Measurements from ENCODE around the gene GRAMD1B. TPM values are rescaled to one million over a fixed set of nuclear protein-coding genes. Genes with fewer than 3 reads are reported as not detected.

Gene GRAMD1B
- polyA plus RNA-seq, 3 donors, result 3.2 to 13.9 (median 3.3) TPM

DNA sequence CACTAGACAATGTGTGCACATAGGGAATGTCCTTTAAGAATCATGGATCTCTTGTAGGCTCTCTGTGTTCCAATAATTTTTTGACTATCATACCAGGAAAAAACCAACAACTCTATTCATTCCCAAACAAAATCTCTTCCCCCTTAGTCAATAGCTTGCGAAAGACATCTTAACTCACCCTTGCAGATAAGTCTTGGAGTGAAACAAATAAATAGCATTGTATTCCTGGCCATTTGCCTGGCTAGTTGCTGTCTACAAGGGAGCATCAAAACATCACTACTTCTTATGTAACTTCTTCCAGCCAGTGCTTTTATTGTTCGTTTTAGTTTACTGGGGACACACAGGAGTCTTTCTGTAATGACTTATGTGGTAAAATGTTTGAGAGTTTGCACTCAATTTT lies 194.9 kb downstream of the GRAMD1B start:
- Mint-ChIP-seq H3K27me3 (ENCODE audit: low read depth in 3 of 3) (peaks cover 0 to 3% (median under 1%) of the 10 kb centered on the region in 3 donors), H3K4me3 (no peak overlapping the region), H3K36me3 (peaks cover 59 to 61% of the 10 kb centered on the region in 2 donors), H3K27ac (no peak overlapping the region), H3K4me1 (no peaks in the 10 kb centered on the region), H3K9me3 (no peaks in the 10 kb centered on the region)
- intact Hi-C loops (cut with micrococcal nuclease), result no loop called here
- Histone ChIP-seq H3K27ac (ENCODE audit: low read depth in 1 of 2, low read length in 2 of 2) (no peak overlapping the region), H3K9ac (ENCODE audit: insufficient read depth, low read length, poor library complexity, severe bottlenecking) (no peak overlapping the region), H3K27me3 (ENCODE audit: control insufficient read depth in 2 of 2, insufficient read depth in 2 of 2, low read length in 2 of 2) (no peaks in the 10 kb centered on the region), H3K4me2 (replicated peaks; ENCODE audit: extremely low read depth, low read length, poor library complexity, severe bottlenecking) (no peak overlapping the region), H3K9me3 (replicated peaks in 1 of 2; ENCODE audit: control insufficient read depth in 1 of 2, insufficient read depth in 1 of 2, low read length in 2 of 2) (no peaks in the 10 kb centered on the region), H3K4me3 (replicated peaks in 1 of 3; ENCODE audit: low read depth in 2 of 3, low read length in 3 of 3) (no peak overlapping the region), H3K4me1 (ENCODE audit: control insufficient read depth in 1 of 2, insufficient read depth in 2 of 2, low read length in 2 of 2) (no peaks in the 10 kb centered on the region), H3K79me2 (ENCODE audit: insufficient read depth, low read length) (no peaks in the 10 kb centered on the region), H3K36me3 (replicated peaks in 1 of 2; ENCODE audit: control insufficient read depth in 1 of 2, insufficient read depth in 2 of 2, low read length in 2 of 2) (peaks cover 22 to 73% of the 10 kb centered on the region in 2 donors), H4K20me1 (ENCODE audit: insufficient read depth, low read length) (no peaks in the 10 kb centered on the region), H2AFZ (ENCODE audit: insufficient read depth, low read depth, low read length, poor library complexity, severe bottlenecking) (no peak overlapping the region)
- no peak for DNase-seq
- TF ChIP-seq, protein P1, sequence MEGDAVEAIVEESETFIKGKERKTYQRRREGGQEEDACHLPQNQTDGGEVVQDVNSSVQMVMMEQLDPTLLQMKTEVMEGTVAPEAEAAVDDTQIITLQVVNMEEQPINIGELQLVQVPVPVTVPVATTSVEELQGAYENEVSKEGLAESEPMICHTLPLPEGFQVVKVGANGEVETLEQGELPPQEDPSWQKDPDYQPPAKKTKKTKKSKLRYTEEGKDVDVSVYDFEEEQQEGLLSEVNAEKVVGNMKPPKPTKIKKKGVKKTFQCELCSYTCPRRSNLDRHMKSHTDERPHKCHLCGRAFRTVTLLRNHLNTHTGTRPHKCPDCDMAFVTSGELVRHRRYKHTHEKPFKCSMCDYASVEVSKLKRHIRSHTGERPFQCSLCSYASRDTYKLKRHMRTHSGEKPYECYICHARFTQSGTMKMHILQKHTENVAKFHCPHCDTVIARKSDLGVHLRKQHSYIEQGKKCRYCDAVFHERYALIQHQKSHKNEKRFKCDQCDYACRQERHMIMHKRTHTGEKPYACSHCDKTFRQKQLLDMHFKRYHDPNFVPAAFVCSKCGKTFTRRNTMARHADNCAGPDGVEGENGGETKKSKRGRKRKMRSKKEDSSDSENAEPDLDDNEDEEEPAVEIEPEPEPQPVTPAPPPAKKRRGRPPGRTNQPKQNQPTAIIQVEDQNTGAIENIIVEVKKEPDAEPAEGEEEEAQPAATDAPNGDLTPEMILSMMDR (IDR thresholded peaks at IDR 0.05), result no peak
- WGBS (ENCODE audit: insufficient coverage), result no CpG with 5 or more reads among the region's 2 CpGs

DNA sequence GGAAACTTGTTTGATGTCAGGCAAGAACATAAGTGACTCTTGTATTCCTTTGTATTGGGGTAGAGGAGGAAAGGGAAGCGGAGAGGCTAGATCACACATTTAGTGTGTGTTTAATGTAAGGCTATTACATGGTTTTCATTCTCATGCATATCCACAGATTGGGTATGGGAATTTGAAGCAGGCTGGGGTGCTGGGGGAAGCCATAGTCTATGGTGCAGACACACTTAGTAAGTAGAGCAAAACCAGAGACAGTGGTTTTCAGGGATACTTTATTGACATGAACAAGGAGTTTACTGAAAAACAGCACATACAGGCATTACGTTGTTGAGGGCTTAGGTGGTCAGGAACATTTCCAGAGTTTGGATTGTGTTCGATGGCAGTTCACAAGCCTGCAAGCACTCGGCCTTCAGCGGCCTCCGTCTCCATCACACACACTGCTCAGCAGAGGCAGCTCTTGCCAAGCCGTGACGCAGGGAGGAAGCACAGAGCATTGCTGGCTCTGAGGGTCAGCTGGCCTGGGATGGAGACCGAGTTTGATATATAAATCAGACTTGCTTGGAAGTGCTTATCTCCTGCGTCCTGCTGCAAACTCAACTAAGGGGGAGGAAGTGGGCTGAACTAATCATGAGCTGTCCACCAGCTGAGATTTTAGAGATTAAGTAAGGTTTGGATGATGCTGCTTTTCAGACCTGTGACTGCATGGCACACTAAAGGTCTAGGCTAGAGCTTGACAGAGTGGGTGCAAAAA lies 199.0 kb downstream of the GRAMD1B start:
- H3K4me1 ChIP-seq (ENCODE audit: control insufficient read depth in 1 of 2, insufficient read depth in 2 of 2, low read length in 2 of 2), result no peaks in the 10 kb centered on the region
- Mint-ChIP-seq H3K27ac (peak overlapping the region in 1 of 7 donors; percentile 36), H3K4me3 (no peak overlapping the region), H3K4me1 (no peaks in the 10 kb centered on the region), H3K36me3 (peaks cover 22 to 27% of the 10 kb centered on the region in 2 donors), H3K27me3 (ENCODE audit: low read depth in 3 of 3) (peaks cover 6 to 11% (median 6%) of the 10 kb centered on the region in 3 donors), H3K9me3 (no peaks in the 10 kb centered on the region)
- H4K20me1 ChIP-seq (ENCODE audit: insufficient read depth, low read length), result no peaks in the 10 kb centered on the region
- H3K27me3 ChIP-seq (ENCODE audit: control insufficient read depth in 2 of 2, insufficient read depth in 2 of 2, low read length in 2 of 2), result no peaks in the 10 kb centered on the region
- no peaks in the 10 kb centered on the region for H3K79me2 ChIP-seq (ENCODE audit: insufficient read depth, low read length)
- no peak overlapping the region for H3K4me3 ChIP-seq (replicated peaks in 1 of 3; ENCODE audit: low read depth in 2 of 3, low read length in 3 of 3)
- DNase-seq, result no peak
- intact Hi-C loops (cut with micrococcal nuclease), result no loop called here
- TF ChIP-seq, protein P1 (IDR thresholded peaks at IDR 0.05), result no peak
- 0% methylated on average over 4 of the region's 10 CpGs for WGBS (ENCODE audit: insufficient coverage)
- no peak overlapping the region for H3K4me2 ChIP-seq (replicated peaks; ENCODE audit: extremely low read depth, low read length, poor library complexity, severe bottlenecking)
- H3K9me3 ChIP-seq (replicated peaks in 1 of 2; ENCODE audit: control insufficient read depth in 1 of 2, insufficient read depth in 1 of 2, low read length in 2 of 2), result no peaks in the 10 kb centered on the region
- H2AFZ ChIP-seq (ENCODE audit: insufficient read depth, low read depth, low read length, poor library complexity, severe bottlenecking), result no peak overlapping the region
- peaks cover 5 to 34% of the 10 kb centered on the region in 2 donors for H3K36me3 ChIP-seq (replicated peaks in 1 of 2; ENCODE audit: control insufficient read depth in 1 of 2, insufficient read depth in 2 of 2, low read length in 2 of 2)
- H3K27ac ChIP-seq (ENCODE audit: low read depth in 1 of 2, low read length in 2 of 2), result no peak overlapping the region
- no peak overlapping the region for H3K9ac ChIP-seq (ENCODE audit: insufficient read depth, low read length, poor library complexity, severe bottlenecking)

Data from CD14-positive monocyte (primary cell).